ENCODE results near the gene EXOC4.

Gene EXOC4

GRCh38 chr7:133912916-133913697 is 660.2 kb downstream of the EXOC4 start:
- H3K18ac ChIP-seq (ENCODE audit: low read length): no peak overlapping the region
- H3K4me2 ChIP-seq (ENCODE audit: low read length): no peak overlapping the region
- H3K9ac ChIP-seq (ENCODE audit: low read length): no peak overlapping the region
- no peaks in the 10 kb centered on the region for H3K79me2 ChIP-seq (ENCODE audit: control insufficient read depth, insufficient read depth, low read length)
- no peaks in the 10 kb centered on the region for H3K27me3 ChIP-seq (ENCODE audit: insufficient read depth, low read length, poor library complexity)
- no peak overlapping the region for H3K23ac ChIP-seq (ENCODE audit: low read length)
- H3K56ac ChIP-seq (ENCODE audit: low read length): no peak overlapping the region
- H4K5ac ChIP-seq (ENCODE audit: low read length): no peak overlapping the region
- no peaks in the 10 kb centered on the region for H3K36me3 ChIP-seq (ENCODE audit: control insufficient read depth, insufficient read depth, low read length)
- no peaks in the 10 kb centered on the region for H3K4me1 ChIP-seq (ENCODE audit: control insufficient read depth, low read depth, low read length)
- H3K27ac ChIP-seq (ENCODE audit: low read depth, low read length): no peak overlapping the region
- WGBS (ENCODE audit: extremely low coverage, insufficient coverage, low lambda C conversion rate): no CpG with 5 or more reads among the region's 2 CpGs
- peak; percentile 4 for DNase-seq
- no peak overlapping the region for H2BK15ac ChIP-seq (replicated peaks; ENCODE audit: low read depth)
- H2BK5ac ChIP-seq (ENCODE audit: low read length): no peak overlapping the region
- no peak overlapping the region for H2BK120ac ChIP-seq (ENCODE audit: low read depth, low read length)
- no peaks in the 10 kb centered on the region for H3K79me1 ChIP-seq (ENCODE audit: low read length)
- H2AK5ac ChIP-seq (ENCODE audit: low read length): no peak overlapping the region
- H3K4me3 ChIP-seq (ENCODE audit: low read length): no peak overlapping the region
- H4K8ac ChIP-seq (ENCODE audit: low read depth, low read length): no peak overlapping the region
- no peak overlapping the region for H3K4ac ChIP-seq (ENCODE audit: low read depth, low read length)

DNA sequence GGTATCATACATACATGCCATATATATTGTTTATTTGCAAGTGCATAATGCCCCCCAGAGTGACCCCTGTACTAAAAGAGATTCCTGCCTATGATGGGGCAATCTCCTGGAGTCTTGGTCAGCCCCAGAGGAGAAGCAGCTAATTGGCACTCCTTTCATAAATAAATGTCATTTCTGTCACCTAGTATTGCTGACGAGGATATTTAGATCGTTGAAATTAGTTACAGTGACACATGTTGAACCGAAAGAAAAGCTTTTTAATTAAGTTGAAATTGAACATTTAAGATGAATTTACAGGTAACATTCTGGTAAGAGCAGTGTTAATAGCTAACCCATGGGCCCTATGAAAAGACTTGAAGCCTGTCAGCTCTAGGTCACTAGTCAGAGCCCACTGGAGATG is 663.7 kb downstream of the EXOC4 start:
- Histone ChIP-seq H3K4me1 (ENCODE audit: control insufficient read depth, low read depth, low read length) (no peaks in the 10 kb centered on the region), H3K4me3 (ENCODE audit: low read length) (no peak overlapping the region), H3K79me2 (ENCODE audit: control insufficient read depth, insufficient read depth, low read length) (no peaks in the 10 kb centered on the region), H4K8ac (ENCODE audit: low read depth, low read length) (no peak overlapping the region), H3K79me1 (ENCODE audit: low read length) (no peaks in the 10 kb centered on the region), H3K18ac (ENCODE audit: low read length) (no peak overlapping the region), H3K56ac (ENCODE audit: low read length) (no peak overlapping the region), H3K27ac (ENCODE audit: low read depth, low read length) (no peak overlapping the region), H3K4me2 (ENCODE audit: low read length) (no peak overlapping the region), H3K9ac (ENCODE audit: low read length) (no peak overlapping the region), H2BK120ac (ENCODE audit: low read depth, low read length) (no peak overlapping the region), H3K23ac (ENCODE audit: low read length) (no peak overlapping the region), H4K5ac (ENCODE audit: low read length) (no peak overlapping the region), H2BK5ac (ENCODE audit: low read length) (no peak overlapping the region), H2BK15ac (replicated peaks; ENCODE audit: low read depth) (no peak overlapping the region), H2AK5ac (ENCODE audit: low read length) (no peak overlapping the region), H3K36me3 (ENCODE audit: control insufficient read depth, insufficient read depth, low read length) (no peaks in the 10 kb centered on the region), H3K27me3 (ENCODE audit: insufficient read depth, low read length, poor library complexity) (no peaks in the 10 kb centered on the region), H3K4ac (ENCODE audit: low read depth, low read length) (no peak overlapping the region)
- WGBS (ENCODE audit: extremely low coverage, insufficient coverage, low lambda C conversion rate): no CpG with 5 or more reads among the region's 3 CpGs
- no peak for DNase-seq

DNA sequence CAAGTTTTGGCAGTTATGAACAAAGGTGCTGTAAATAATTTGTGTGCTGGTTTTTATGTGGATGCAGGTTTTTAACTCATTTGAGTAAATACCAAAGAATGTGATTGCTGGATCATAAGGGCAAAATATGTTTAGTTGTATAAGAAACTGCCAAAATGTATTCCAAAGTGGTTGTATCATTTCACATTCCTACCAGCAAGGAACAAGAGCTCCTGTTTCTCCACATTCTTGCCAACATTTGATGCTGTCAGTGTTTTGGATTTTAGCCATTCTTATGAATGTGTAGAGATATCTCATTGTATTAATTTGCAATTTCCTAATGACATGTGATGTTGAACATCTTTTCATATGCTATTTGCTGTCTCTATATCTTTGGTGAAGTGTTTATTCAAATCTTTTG is 666.9 kb downstream of the EXOC4 start:
- H2BK5ac ChIP-seq (ENCODE audit: low read length): no peak overlapping the region

DNA sequence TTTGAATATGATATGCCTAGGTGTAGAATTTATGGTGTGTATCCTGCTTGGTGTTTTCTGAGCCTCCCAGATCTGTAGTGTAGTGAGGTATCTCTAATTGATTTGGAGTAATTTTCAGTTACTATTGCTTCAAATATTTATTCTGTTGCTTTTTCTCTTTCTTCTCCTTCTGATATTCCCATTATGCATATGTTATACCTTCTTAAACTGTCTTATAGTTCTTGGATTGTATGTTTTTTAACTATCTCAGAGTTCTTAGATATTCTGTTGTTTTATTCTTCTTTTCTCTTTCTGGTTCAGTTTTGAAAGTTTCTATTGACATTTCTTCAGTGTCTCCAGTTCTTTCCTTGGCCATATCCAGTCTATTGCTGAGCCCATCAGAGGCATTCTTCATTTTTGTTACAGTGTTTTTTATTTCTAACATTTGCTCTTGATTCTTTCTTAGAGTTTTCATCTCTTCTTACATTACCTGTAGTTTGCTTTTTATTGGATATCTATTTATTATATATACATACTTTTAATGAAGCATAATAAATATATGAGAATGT is 668.8 kb downstream of the EXOC4 start:
- Histone ChIP-seq H3K27me3 (ENCODE audit: insufficient read depth, low read length, poor library complexity) (no peaks in the 10 kb centered on the region), H3K79me2 (ENCODE audit: control insufficient read depth, insufficient read depth, low read length) (no peaks in the 10 kb centered on the region), H3K23ac (ENCODE audit: low read length) (no peak overlapping the region), H3K56ac (ENCODE audit: low read length) (no peak overlapping the region), H4K5ac (ENCODE audit: low read length) (no peak overlapping the region), H2BK15ac (replicated peaks; ENCODE audit: low read depth) (no peak overlapping the region), H3K4me1 (ENCODE audit: control insufficient read depth, low read depth, low read length) (no peaks in the 10 kb centered on the region), H2BK5ac (ENCODE audit: low read length) (no peak overlapping the region), H3K4me3 (ENCODE audit: low read length) (no peak overlapping the region), H3K9ac (ENCODE audit: low read length) (no peak overlapping the region), H3K4ac (ENCODE audit: low read depth, low read length) (no peak overlapping the region), H3K4me2 (ENCODE audit: low read length) (no peak overlapping the region), H3K79me1 (ENCODE audit: low read length) (no peaks in the 10 kb centered on the region), H2AK5ac (ENCODE audit: low read length) (no peak overlapping the region), H3K36me3 (ENCODE audit: control insufficient read depth, insufficient read depth, low read length) (no peaks in the 10 kb centered on the region), H2BK120ac (ENCODE audit: low read depth, low read length) (no peak overlapping the region), H4K8ac (ENCODE audit: low read depth, low read length) (no peak overlapping the region), H3K27ac (ENCODE audit: low read depth, low read length) (no peak overlapping the region), H3K18ac (ENCODE audit: low read length) (no peak overlapping the region)
- no peak for DNase-seq

More for the DNA sequence above, 666.9 kb downstream of the EXOC4 start:
- Histone ChIP-seq H3K4me1 (ENCODE audit: control insufficient read depth, low read depth, low read length) (no peaks in the 10 kb centered on the region), H2BK15ac (replicated peaks; ENCODE audit: low read depth) (no peak overlapping the region), H3K36me3 (ENCODE audit: control insufficient read depth, insufficient read depth, low read length) (no peaks in the 10 kb centered on the region), H3K79me2 (ENCODE audit: control insufficient read depth, insufficient read depth, low read length) (no peaks in the 10 kb centered on the region), H4K5ac (ENCODE audit: low read length) (no peak overlapping the region), H3K4me3 (ENCODE audit: low read length) (no peak overlapping the region), H3K4me2 (ENCODE audit: low read length) (no peak overlapping the region), H3K4ac (ENCODE audit: low read depth, low read length) (no peak overlapping the region), H2AK5ac (ENCODE audit: low read length) (no peak overlapping the region), H2BK120ac (ENCODE audit: low read depth, low read length) (no peak overlapping the region), H3K9ac (ENCODE audit: low read length) (no peak overlapping the region), H3K18ac (ENCODE audit: low read length) (no peak overlapping the region), H4K8ac (ENCODE audit: low read depth, low read length) (no peak overlapping the region), H3K27me3 (ENCODE audit: insufficient read depth, low read length, poor library complexity) (no peaks in the 10 kb centered on the region), H3K27ac (ENCODE audit: low read depth, low read length) (no peak overlapping the region), H3K56ac (ENCODE audit: low read length) (no peak overlapping the region), H3K79me1 (ENCODE audit: low read length) (no peaks in the 10 kb centered on the region), H3K23ac (ENCODE audit: low read length) (no peak overlapping the region)
- no peak for DNase-seq

- no peak overlapping the region for H3K9ac ChIP-seq (ENCODE audit: low read length)
- H2AK5ac ChIP-seq (ENCODE audit: low read length): no peak overlapping the region
- H3K18ac ChIP-seq (ENCODE audit: low read length): no peak overlapping the region
- H3K79me1 ChIP-seq (ENCODE audit: low read length): no peaks in the 10 kb centered on the region
- H3K4me3 ChIP-seq (ENCODE audit: low read length): no peak overlapping the region
- no peak overlapping the region for H3K56ac ChIP-seq (ENCODE audit: low read length)
- no peak overlapping the region for H4K8ac ChIP-seq (ENCODE audit: low read depth, low read length)
- H3K79me2 ChIP-seq (ENCODE audit: control insufficient read depth, insufficient read depth, low read length): no peaks in the 10 kb centered on the region
- H3K4ac ChIP-seq (ENCODE audit: low read depth, low read length): no peak overlapping the region
- H2BK120ac ChIP-seq (ENCODE audit: low read depth, low read length): no peak overlapping the region
- H2BK5ac ChIP-seq (ENCODE audit: low read length): no peak overlapping the region
- H3K4me2 ChIP-seq (ENCODE audit: low read length): no peak overlapping the region
- no peaks in the 10 kb centered on the region for H3K4me1 ChIP-seq (ENCODE audit: control insufficient read depth, low read depth, low read length)
- no peak overlapping the region for H4K5ac ChIP-seq (ENCODE audit: low read length)
- H3K36me3 ChIP-seq (ENCODE audit: control insufficient read depth, insufficient read depth, low read length): no peaks in the 10 kb centered on the region
- no peak for DNase-seq
- H3K27ac ChIP-seq (ENCODE audit: low read depth, low read length): no peak overlapping the region
- no peak overlapping the region for H2BK15ac ChIP-seq (replicated peaks; ENCODE audit: low read depth)
- no CpG with 5 or more reads among the region's 4 CpGs for WGBS (ENCODE audit: extremely low coverage, insufficient coverage, low lambda C conversion rate)
- no peaks in the 10 kb centered on the region for H3K27me3 ChIP-seq (ENCODE audit: insufficient read depth, low read length, poor library complexity)
- no peak overlapping the region for H3K23ac ChIP-seq (ENCODE audit: low read length)
Measured at GRCh38 chr7:133923974-133924373, 671.1 kb downstream of the EXOC4 start.

DNA sequence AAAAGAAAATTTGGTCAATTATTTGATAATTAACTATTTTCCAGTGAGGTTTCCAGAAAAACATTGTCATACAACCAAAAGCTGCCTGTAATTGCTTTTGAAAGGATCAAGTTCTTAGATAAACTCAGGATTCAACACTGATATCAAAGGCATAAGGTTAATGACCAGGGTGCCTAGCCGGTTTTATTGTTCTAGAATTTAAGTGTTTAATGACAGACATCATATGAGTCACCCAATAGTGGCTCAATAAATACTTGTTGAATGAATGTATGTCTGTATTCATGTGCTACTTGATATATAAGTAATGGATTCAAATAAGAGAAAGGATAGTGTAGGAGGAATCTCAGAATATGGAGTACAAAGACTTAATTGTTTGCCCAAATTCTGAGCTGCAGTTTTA is 678.2 kb downstream of the EXOC4 start:
- Histone ChIP-seq H3K27ac (ENCODE audit: low read depth, low read length) (no peak overlapping the region), H3K4me1 (ENCODE audit: control insufficient read depth, low read depth, low read length) (peaks cover 6% of the 10 kb centered on the region), H3K56ac (ENCODE audit: low read length) (no peak overlapping the region), H2BK5ac (ENCODE audit: low read length) (no peak overlapping the region), H3K79me1 (ENCODE audit: low read length) (no peaks in the 10 kb centered on the region), H3K36me3 (ENCODE audit: control insufficient read depth, insufficient read depth, low read length) (no peaks in the 10 kb centered on the region), H3K27me3 (ENCODE audit: insufficient read depth, low read length, poor library complexity) (no peaks in the 10 kb centered on the region), H4K5ac (ENCODE audit: low read length) (no peak overlapping the region), H3K18ac (ENCODE audit: low read length) (no peak overlapping the region), H3K79me2 (ENCODE audit: control insufficient read depth, insufficient read depth, low read length) (no peaks in the 10 kb centered on the region), H2BK120ac (ENCODE audit: low read depth, low read length) (no peak overlapping the region), H2BK15ac (replicated peaks; ENCODE audit: low read depth) (no peak overlapping the region), H3K4ac (ENCODE audit: low read depth, low read length) (no peak overlapping the region), H4K8ac (ENCODE audit: low read depth, low read length) (no peak overlapping the region), H3K4me3 (ENCODE audit: low read length) (no peak overlapping the region), H2AK5ac (ENCODE audit: low read length) (no peak overlapping the region), H3K23ac (ENCODE audit: low read length) (no peak overlapping the region), H3K4me2 (ENCODE audit: low read length) (no peak overlapping the region), H3K9ac (ENCODE audit: low read length) (no peak overlapping the region)
- DNase-seq: no peak
- WGBS (ENCODE audit: extremely low coverage, insufficient coverage, low lambda C conversion rate): no CpG with 5 or more reads among the region's 1 CpG
